ENCODE data around the gene GSTT2B. TPM values are rescaled to one million over a fixed set of nuclear protein-coding genes. Genes with fewer than 3 reads are reported as not detected.

Gene GSTT2B
- total RNA-seq, 2 donors from 2014 or later: 3.7 to 4.4 TPM

DNA sequence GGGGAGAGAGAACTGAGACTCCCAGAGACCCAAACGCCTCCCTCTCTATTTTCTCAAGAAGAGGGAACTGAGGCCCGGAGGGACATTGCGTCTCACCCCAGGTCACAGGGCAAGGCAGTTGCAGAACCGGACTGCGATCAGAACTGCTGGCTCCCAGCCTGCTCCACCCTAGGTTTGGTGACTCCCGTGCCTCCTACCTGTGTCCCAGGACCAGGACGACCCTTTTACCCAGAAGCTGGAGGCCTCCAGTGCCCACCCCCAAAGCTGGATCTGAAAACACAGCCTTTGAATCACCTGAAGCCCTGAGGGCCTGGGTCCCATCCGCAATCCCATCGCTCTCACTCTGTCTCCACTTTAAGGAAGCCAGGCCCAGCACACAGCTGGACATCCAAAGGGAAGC lies 42.9 kb upstream of the GSTT2B start:
- H3K27me3 ChIP-seq (ENCODE audit: control insufficient read depth, insufficient read depth, low read length, poor library complexity, severe bottlenecking): no peaks in the 10 kb centered on the region
- Mint-ChIP-seq H3K36me3 (ENCODE audit: low read depth) (no peaks in the 10 kb centered on the region), H3K4me1 (peaks cover 1% of the 10 kb centered on the region), H3K9me3 (no peaks in the 10 kb centered on the region), H3K4me3 (no peak overlapping the region), H3K27ac (no peak overlapping the region), H3K27me3 (ENCODE audit: insufficient read depth) (peaks cover 15% of the 10 kb centered on the region)
- no peak for DNase-seq
- WGBS, 2 experiments (ENCODE audit: insufficient coverage in 1 of 2, insufficient read length in 1 of 2): 92 to 93% methylated on average over 8 to 9 of the region's 9 CpGs
- H3K4me1 ChIP-seq (ENCODE audit: control insufficient read depth, insufficient read depth, low read length): no peaks in the 10 kb centered on the region
- no peak overlapping the region for H3K9ac ChIP-seq (ENCODE audit: extremely low read depth, low read length, poor library complexity, severe bottlenecking)
- H3K27ac ChIP-seq (ENCODE audit: low read depth, low read length): no peak overlapping the region
- no peak overlapping the region for H3K4me3 ChIP-seq (ENCODE audit: low read length)
- H3K9me3 ChIP-seq (ENCODE audit: control insufficient read depth, low read length): no peaks in the 10 kb centered on the region
- H3K36me3 ChIP-seq (ENCODE audit: control insufficient read depth, insufficient read depth, low read length): no peaks in the 10 kb centered on the region
- no peak for TF ChIP-seq CTCF (conservative IDR thresholded peaks at IDR 0.05)

DNA sequence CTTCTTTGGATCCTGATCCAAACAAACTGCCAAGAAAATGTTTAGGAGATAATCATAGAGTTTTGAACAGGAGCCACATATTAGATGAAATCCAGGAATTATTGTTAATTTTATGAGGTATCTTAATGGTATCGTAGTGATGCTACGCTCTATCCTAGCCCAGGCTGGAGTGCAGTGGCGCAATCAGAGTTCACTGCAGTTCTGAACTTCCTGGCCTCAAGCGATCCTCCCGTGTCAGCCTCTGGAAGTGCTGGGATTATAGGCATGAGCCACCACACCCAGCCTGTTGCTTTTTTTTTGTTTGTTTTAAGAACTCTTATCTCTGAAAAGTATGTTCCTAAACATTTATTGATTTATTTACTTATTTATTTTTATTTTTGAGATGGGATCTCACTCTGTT lies 41.9 kb upstream of the GSTT2B start:
- no peaks in the 10 kb centered on the region for H3K36me3 ChIP-seq (ENCODE audit: control insufficient read depth, insufficient read depth, low read length)
- H3K27ac Mint-ChIP-seq: no peak overlapping the region
- H3K9me3 Mint-ChIP-seq: no peaks in the 10 kb centered on the region
- no peak overlapping the region for H3K4me3 ChIP-seq (ENCODE audit: low read length)
- WGBS, 2 experiments (ENCODE audit: insufficient coverage in 1 of 2, insufficient read length in 1 of 2): 92 to 95% methylated on average over 4 to 5 of the region's 5 CpGs
- no peak for TF ChIP-seq CTCF (conservative IDR thresholded peaks at IDR 0.05)
- no peak overlapping the region for H3K4me3 Mint-ChIP-seq
- no peaks in the 10 kb centered on the region for H3K4me1 Mint-ChIP-seq
- no peak overlapping the region for H3K9ac ChIP-seq (ENCODE audit: extremely low read depth, low read length, poor library complexity, severe bottlenecking)
- no peaks in the 10 kb centered on the region for H3K4me1 ChIP-seq (ENCODE audit: control insufficient read depth, insufficient read depth, low read length)
- peaks cover 15% of the 10 kb centered on the region for H3K27me3 Mint-ChIP-seq (ENCODE audit: insufficient read depth)
- no peaks in the 10 kb centered on the region for H3K36me3 Mint-ChIP-seq (ENCODE audit: low read depth)
- no peaks in the 10 kb centered on the region for H3K9me3 ChIP-seq (ENCODE audit: control insufficient read depth, low read length)
- H3K27ac ChIP-seq (ENCODE audit: low read depth, low read length): no peak overlapping the region
- no peak for DNase-seq
- no peaks in the 10 kb centered on the region for H3K27me3 ChIP-seq (ENCODE audit: control insufficient read depth, insufficient read depth, low read length, poor library complexity, severe bottlenecking)

- H3K4me1 ChIP-seq (ENCODE audit: control insufficient read depth, insufficient read depth, low read length): no peaks in the 10 kb centered on the region
- DNase-seq: no peak
- Mint-ChIP-seq H3K36me3 (ENCODE audit: low read depth) (no peaks in the 10 kb centered on the region), H3K9me3 (no peaks in the 10 kb centered on the region), H3K27ac (no peak overlapping the region), H3K27me3 (ENCODE audit: insufficient read depth) (peaks cover 17% of the 10 kb centered on the region), H3K4me1 (no peaks in the 10 kb centered on the region), H3K4me3 (no peak overlapping the region)
- WGBS, 2 experiments (ENCODE audit: insufficient coverage in 1 of 2, insufficient read length in 1 of 2): 85 to 95% methylated on average over 4 to 8 of the region's 10 CpGs
- H3K9ac ChIP-seq (ENCODE audit: extremely low read depth, low read length, poor library complexity, severe bottlenecking): no peak overlapping the region
- no peak for TF ChIP-seq CTCF (conservative IDR thresholded peaks at IDR 0.05)
- no peaks in the 10 kb centered on the region for H3K36me3 ChIP-seq (ENCODE audit: control insufficient read depth, insufficient read depth, low read length)
- H3K9me3 ChIP-seq (ENCODE audit: control insufficient read depth, low read length): no peaks in the 10 kb centered on the region
- H3K27me3 ChIP-seq (ENCODE audit: control insufficient read depth, insufficient read depth, low read length, poor library complexity, severe bottlenecking): no peaks in the 10 kb centered on the region
- no peak overlapping the region for H3K27ac ChIP-seq (ENCODE audit: low read depth, low read length)
- no peak overlapping the region for H3K4me3 ChIP-seq (ENCODE audit: low read length)
Observed at GRCh38 chr22:24002272-24002671, 41.3 kb upstream of the GSTT2B start.

All from endodermal cell (in vitro differentiated cells).